ENCODE measurements around the gene IL1RAP.
A peak's percentile ranks its signal among the peaks of the same experiment; 100 is the strongest.

Gene IL1RAP

DNA sequence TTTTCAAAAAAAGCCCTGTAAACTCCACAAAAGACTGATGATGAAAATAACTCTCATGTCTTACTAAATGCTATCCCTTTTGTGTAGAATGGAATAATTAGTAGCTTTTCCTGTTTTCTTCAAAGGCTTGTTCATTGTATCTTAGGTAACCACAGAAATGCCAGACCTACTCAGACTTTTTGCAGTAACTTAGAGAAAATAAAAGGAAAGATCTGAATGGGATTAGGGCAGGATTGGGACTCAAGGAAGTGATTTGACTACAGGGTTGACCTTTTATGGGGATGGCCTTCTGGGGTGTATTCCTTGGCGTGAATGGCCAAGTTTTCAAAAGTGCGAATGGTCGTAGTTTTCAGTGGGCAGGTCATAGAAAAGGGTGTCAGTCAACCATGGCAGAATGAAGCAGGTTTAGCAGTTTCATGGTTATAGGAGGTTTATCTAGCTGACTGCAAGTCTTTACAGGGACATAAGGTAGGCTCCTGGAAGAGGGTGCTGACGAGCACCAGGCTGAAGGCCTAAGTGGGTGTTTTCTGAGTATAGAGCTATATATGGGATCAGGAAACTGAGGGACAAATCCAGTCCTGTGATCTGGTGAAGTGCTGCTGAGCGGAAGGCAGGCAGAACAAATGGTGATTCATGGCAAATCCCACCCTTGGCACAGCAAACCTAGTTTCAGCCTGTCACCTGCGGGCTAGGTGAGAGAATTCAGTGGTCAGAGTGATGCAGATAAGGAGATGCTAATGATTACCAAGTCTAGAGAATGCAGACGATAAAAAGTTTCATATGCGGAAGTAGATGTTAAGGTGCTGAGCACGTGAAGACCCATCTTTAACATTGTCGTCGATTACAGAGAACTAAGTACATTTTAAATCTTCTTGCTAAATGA lies 46.4 kb downstream of the IL1RAP start:
- H3K27ac Mint-ChIP-seq, result peak overlapping the region; percentile 55
- TF ChIP-seq, protein P1, sequence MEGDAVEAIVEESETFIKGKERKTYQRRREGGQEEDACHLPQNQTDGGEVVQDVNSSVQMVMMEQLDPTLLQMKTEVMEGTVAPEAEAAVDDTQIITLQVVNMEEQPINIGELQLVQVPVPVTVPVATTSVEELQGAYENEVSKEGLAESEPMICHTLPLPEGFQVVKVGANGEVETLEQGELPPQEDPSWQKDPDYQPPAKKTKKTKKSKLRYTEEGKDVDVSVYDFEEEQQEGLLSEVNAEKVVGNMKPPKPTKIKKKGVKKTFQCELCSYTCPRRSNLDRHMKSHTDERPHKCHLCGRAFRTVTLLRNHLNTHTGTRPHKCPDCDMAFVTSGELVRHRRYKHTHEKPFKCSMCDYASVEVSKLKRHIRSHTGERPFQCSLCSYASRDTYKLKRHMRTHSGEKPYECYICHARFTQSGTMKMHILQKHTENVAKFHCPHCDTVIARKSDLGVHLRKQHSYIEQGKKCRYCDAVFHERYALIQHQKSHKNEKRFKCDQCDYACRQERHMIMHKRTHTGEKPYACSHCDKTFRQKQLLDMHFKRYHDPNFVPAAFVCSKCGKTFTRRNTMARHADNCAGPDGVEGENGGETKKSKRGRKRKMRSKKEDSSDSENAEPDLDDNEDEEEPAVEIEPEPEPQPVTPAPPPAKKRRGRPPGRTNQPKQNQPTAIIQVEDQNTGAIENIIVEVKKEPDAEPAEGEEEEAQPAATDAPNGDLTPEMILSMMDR (IDR thresholded peaks at IDR 0.05), result no peak
- H3K9me3 Mint-ChIP-seq, result peaks cover 15% of the 10 kb centered on the region
- no peaks in the 10 kb centered on the region for H3K36me3 Mint-ChIP-seq (ENCODE audit: low read depth)
- no peak overlapping the region for H3K4me3 Mint-ChIP-seq
- H3K4me1 Mint-ChIP-seq, result peaks cover 11% of the 10 kb centered on the region
- no peak for DNase-seq
- peaks cover 1% of the 10 kb centered on the region for H3K27me3 Mint-ChIP-seq (ENCODE audit: low read depth, poor library complexity)

DNA sequence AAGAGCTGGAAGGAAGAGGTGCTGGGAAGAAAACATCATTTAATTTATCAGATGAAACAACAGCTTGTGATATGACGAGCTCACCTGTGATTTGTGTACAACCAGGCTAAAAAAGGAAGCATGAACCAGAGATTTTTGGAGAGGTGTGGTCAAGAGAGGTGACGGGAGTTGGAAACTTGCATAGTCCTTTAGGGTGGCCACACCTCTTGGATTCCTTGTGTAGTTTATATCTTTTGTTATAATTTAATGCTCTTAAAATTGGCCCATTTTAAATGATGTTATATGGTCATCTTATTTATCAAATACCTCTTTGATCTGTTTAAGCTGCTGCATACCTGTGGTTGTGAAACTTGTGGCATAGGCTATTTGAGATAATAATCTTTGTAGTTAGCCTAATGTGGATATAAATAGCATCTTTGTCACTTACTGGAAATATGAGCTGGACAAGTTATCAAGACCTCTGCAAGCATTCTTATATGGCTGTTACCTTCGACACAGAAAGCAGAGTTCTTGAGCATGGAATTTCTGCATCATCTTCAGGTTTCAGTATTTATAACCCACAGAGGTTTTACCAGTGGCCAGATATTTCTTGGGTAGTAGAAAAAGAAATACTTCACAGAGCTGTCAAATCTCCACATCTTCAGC lies 49.1 kb downstream of the IL1RAP start:
- DNase-seq, result no peak
- Mint-ChIP-seq H3K4me3 (no peak overlapping the region), H3K36me3 (ENCODE audit: low read depth) (no peaks in the 10 kb centered on the region), H3K9me3 (peaks cover 15% of the 10 kb centered on the region), H3K27ac (no peak overlapping the region), H3K27me3 (ENCODE audit: low read depth, poor library complexity) (no peaks in the 10 kb centered on the region), H3K4me1 (peaks cover 9% of the 10 kb centered on the region)
- TF ChIP-seq, protein P1 (IDR thresholded peaks at IDR 0.05), result no peak

DNA sequence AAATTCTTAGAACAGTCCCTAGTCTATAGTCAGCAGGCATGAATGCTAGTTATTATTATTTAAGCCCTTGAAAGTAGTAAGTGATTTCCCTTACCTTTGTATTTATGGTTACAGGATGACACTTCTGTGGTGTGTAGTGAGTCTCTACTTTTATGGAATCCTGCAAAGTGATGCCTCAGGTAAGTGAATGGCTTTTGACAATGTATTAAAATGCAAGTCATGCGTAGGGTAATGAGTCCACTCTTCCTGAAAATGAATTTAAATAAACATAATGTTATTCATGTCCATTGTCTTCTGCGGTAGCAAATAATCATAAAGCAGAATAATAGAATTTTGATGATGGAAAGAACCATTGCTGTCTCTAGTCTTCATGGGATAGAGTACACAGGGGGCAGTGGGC lies 50.3 kb downstream of the IL1RAP start:
- TF ChIP-seq, protein P1 (IDR thresholded peaks at IDR 0.05), result no peak
- H3K27me3 Mint-ChIP-seq (ENCODE audit: low read depth, poor library complexity), result no peaks in the 10 kb centered on the region
- no peak overlapping the region for H3K4me3 Mint-ChIP-seq
- peaks cover 8% of the 10 kb centered on the region for H3K9me3 Mint-ChIP-seq
- H3K36me3 Mint-ChIP-seq (ENCODE audit: low read depth), result no peaks in the 10 kb centered on the region
- no peak for DNase-seq
- no peak overlapping the region for H3K27ac Mint-ChIP-seq
- peaks cover 9% of the 10 kb centered on the region for H3K4me1 Mint-ChIP-seq

GRCh38 chr3:190566043-190566933 lies 52.4 kb downstream of the IL1RAP start:
- Mint-ChIP-seq H3K27ac (no peak overlapping the region), H3K4me3 (no peak overlapping the region), H3K4me1 (peaks cover 5% of the 10 kb centered on the region), H3K36me3 (ENCODE audit: low read depth) (no peaks in the 10 kb centered on the region), H3K9me3 (no peaks in the 10 kb centered on the region), H3K27me3 (ENCODE audit: low read depth, poor library complexity) (no peaks in the 10 kb centered on the region)
- TF ChIP-seq, protein P1 (IDR thresholded peaks at IDR 0.05), result no peak
- no peak for DNase-seq

- DNase-seq, result no peak
- H3K27me3 Mint-ChIP-seq (ENCODE audit: low read depth, poor library complexity), result no peaks in the 10 kb centered on the region
- TF ChIP-seq, protein P1 (IDR thresholded peaks at IDR 0.05), result no peak
- no peaks in the 10 kb centered on the region for H3K4me1 Mint-ChIP-seq
- no peak overlapping the region for H3K4me3 Mint-ChIP-seq
- H3K9me3 Mint-ChIP-seq, result no peaks in the 10 kb centered on the region
- H3K27ac Mint-ChIP-seq, result no peak overlapping the region
- no peaks in the 10 kb centered on the region for H3K36me3 Mint-ChIP-seq (ENCODE audit: low read depth)
These were observed 54.2 kb downstream of the IL1RAP start for GRCh38 chr3:190568036-190568435.

Data from nephron progenitor cell (in vitro differentiated cells).